ENCODE data around the gene DDX10.
"Not testable (repeated sequence)": the region's sequence is repeated elsewhere in the genome, so short reads cannot be mapped to it uniquely, and the experiment has no call there.

Gene DDX10

DNA sequence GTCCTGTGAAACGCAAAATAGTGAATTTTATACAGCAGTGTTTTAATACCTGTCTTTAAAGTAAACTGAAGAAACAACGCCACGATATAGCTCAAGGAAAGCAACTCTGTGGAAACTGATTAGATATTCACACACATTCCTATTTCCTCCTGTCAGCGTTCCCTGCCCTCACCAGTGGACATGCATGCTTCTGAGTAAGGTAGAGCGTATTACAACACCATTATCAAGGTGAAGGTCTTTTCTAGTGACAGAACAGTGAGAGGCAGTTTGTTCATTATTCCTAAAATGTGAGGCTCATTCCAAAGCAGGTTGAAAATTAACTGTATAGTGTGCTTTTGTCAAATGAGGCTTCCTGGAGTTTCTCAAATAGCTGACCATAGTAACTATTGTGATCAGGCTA, 153.1 kb downstream of the DDX10 start:
- DNase-seq (ENCODE audit: low read depth in 3 of 3, low spot score in 1 of 3) = no peak

DNA sequence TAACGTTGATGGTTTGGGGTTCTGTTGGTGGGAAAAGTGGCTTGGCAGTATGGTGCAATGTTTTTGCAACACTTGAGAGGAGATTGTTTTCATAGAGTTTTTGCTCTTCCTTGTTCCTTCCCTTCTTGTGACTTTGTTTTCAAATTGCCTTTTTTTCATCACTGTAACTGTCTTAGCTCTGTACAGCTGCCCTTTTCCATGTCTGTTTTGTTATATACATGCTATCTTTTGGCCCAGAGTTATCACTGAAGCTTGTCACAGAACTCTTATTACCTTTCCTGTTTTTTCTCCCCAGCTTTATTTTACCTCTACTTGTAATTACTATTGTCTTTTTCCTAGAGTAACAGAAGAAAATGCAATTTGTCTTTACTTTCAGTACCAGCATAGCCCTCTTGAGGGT, 154.1 kb downstream of the DDX10 start:
- no peak for DNase-seq (ENCODE audit: low read depth in 3 of 3, low spot score in 1 of 3)

DNA sequence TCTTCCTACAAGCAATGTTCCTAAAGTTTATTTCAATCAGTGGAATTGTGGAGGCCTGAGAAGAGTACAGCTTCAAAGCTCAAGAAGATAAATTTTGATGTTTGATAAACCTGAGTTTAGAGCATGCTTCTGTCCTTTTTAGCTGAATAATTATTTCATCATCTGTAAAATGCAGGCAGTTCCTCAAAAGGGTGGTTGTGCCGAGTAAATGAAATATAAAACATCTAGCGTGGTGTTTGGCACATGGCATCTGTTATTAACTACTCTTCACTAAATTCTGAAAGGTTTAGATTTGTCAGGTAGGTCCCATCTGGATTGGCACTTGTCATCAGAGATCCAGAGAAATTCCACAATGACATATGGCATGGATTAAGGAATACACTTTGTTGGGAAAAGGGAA, 155.1 kb downstream of the DDX10 start:
- no peak for DNase-seq (ENCODE audit: low read depth in 3 of 3, low spot score in 1 of 3)

DNA sequence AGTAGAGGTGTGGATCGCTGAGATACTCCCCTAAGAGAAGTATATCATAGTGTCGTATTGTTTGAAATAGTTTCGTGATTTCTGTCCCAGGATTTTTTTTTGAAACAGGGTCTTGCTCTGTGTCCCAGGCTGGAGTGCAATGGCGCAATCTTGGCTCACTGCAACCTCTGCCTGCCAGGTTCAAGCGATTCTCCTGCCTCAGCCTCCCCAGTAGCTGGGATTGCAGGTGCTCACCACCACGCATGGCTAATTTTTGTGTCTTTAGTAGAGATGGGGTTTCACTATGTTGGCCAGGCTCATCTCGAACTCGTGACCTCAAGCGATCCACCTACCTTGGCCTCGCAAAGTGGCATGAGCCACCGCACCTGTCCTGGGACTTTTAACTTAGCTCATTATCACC, 159.1 kb downstream of the DDX10 start:
- not testable (repeated sequence) for DNase-seq (ENCODE audit: low read depth in 3 of 3, low spot score in 1 of 3)

DNA sequence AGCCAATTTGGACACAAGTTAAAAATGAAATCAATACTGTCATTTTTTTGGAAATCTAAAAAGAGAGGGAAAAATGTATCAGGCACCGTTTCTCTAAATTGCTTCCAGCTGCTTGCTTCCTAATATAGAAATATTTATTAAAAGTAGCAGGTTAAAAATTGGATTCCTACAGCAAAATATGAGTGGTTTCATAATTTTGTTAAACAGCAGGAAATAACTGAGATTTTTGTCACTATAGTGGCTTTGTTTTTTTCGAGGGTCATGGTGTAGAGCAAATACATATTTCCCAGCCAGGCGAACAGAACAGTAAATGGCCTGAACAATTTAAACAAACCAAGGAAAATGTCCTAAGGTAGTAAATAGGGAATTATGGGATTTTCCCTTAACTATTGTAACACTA, 159.7 kb downstream of the DDX10 start:
- DNase-seq (ENCODE audit: low read depth in 3 of 3, low spot score in 1 of 3) = no peak

DNA sequence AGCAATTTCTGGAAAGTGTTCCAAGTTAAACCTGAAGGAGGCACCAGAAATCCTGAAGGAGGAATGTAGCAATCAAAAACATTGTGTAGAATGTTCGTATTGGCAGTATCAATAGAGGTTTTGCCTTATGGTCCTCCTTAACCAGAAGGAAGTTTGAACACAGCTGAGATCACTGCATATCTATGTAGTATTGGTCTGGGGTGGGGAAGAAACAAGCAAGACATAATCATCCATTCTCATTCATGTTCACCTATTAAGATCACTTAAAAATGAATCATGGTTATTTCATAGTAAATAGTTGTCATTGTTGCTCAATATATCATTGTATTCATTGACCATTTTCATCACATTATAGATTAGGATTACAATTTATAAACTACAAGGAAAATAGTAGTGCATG, 160.5 kb downstream of the DDX10 start:
- no peak for DNase-seq (ENCODE audit: low read depth in 3 of 3, low spot score in 1 of 3)

DNA sequence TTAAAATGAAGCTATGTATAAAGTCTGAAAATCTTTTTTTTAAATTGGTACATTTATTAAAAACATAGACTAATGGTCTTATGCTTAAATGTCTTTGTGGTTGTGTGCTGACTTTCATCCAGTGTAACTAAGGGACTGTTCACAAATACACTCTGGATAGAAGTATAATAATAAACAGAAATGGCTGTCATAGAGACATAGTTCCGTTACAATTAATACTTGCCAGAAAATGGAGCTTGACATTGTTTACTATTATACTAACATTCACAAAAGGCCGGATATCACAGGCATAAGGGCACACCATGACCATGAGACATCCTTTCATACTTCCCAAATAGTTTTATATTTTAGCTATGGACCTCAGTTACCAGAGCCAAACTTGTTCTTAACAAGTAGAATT, 161.3 kb downstream of the DDX10 start:
- no peak for DNase-seq (ENCODE audit: low read depth in 3 of 3, low spot score in 1 of 3)

DNA sequence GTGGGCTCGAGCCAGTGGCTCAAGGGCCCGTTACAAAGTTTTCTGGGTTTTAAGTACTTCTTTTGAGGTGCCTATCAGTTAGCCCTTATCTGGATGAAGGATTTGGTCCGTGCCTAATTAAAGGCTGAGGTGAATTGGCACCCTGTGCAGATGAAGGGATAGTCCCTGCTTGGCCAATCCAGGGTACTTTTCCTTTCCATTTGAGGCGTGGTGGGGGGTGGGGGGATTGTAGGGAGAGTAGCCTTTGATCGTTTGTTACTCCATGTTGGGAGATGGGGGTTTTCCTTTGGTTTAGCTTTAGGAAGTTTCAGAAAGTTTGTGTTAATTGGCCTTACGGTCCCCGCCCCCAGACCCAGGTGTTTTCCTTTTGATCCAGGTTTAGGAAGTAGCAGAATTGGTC, 170.8 kb downstream of the DDX10 start:
- DNase-seq (ENCODE audit: low read depth in 3 of 3, low spot score in 1 of 3) = no peak

DNA sequence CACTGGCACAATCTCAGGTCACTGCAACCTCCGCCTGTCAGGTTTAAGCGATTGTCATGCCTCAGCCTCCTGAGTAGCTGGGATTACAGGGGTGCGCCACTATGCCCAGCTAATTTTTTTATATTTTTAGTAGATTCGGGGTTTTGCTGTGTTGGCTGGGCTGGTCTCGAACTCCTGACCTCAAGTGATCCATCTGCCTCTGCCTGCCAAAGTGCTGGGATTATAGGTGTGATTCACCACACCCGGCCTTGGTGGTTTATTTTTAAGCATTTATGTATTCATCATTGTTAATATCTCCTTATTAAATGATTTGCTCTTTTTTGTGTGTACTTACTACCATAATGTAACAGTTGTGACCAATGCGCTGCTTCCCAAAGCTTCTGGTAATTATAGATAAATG, 171.7 kb downstream of the DDX10 start:
- DNase-seq (ENCODE audit: low read depth in 3 of 3, low spot score in 1 of 3) = no peak

DNA sequence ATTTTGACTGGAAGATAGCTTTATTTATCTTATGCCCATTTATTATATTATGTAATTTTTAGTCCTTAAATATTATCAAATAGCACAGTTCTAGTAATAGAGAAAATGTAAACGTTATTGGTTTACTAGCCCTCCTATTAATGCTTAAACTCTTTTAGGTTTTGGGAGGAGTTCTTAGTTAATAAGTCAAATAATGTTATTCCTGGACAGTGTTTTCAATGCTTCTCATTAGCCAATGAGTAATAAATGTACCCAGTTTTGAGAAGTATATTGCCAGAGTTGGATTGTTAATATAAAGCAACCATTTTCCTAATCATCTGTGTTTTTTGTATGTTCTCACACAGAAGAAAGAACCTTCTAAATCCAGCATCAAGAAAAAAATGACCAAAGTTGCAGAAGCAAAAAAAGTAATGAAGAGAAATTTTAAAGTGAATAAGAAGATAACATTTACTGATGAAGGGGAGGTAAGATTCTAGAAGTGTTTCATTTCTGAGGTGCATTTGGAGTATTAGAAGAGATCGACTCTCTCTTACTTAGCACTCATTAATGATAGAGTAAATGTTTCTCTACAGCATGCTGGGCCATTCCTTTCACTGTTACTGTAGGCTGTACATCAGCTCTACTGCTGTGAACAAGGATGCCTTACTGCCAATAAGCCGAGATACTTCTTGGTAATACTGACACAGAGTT, 173.4 kb downstream of the DDX10 start:
- DNase-seq (ENCODE audit: low read depth in 3 of 3, low spot score in 1 of 3) = no peak

DNA sequence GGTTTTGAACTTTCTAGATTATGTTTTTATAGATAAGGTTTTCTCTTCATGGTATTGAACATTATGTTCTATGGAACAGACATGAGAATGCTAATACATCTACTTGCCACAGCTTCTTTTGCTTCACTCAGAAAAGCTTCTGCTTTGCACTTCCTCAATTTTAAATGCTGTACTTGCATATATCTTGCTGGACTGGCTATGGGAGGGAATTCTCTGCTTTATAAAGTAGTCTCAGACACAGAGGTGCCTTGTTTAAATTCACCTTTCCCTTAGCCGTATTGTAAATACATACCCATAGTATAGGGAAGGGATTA, 173.9 kb downstream of the DDX10 start:
- no peak for DNase-seq (ENCODE audit: low read depth in 3 of 3, low spot score in 1 of 3)

DNA sequence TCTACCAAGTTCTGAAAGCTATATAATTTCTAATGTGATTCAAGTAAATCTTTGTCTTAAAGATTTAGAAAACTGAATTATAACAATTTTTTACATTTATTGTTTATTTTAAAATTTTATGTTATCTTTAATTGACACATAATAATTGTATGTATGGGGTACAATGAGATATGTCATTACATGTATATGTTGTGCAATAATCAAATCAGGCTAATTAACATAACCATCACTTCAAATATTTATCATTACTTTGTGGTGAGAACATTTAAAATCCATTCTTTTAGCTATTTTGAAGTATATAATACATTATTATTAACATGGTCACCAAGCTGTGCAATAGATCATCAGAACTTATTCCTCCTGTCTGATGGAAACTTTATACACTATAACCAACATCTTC, 181.1 kb downstream of the DDX10 start:
- no peak for DNase-seq (ENCODE audit: low read depth in 3 of 3, low spot score in 1 of 3)

DNA sequence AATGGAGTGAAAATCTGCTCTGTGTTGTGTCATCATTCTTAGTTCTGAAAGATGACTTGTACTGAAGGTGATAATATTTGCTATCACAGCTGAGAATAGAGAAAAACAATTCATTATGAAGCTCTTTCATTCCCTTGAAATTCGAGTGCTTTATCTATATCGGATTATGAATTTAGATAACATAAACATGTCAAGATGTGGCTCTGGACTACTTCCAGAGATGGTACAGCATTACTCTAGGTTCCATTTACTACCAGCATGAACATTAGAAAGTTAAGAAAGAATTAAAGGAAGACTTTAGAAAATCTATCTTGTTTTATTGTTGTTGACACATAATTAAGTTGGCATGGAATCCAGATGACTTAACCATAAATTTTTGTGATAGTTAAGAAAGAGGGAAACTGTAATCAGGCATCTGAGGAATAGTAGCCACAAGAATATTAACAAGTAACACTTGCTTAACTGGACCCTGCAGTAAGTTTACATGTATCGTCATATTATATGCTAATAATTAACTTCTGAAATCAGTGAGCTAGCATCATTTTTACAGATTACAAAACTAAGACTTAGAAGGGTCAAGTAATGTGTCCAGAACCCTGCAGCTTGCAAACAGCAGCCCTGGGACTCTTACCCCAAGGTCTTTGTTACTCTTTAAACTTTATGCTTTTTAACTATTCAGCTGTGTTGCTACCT, 182.6 kb downstream of the DDX10 start:
- DNase-seq (ENCODE audit: low read depth in 3 of 3, low spot score in 1 of 3) = no peak

DNA sequence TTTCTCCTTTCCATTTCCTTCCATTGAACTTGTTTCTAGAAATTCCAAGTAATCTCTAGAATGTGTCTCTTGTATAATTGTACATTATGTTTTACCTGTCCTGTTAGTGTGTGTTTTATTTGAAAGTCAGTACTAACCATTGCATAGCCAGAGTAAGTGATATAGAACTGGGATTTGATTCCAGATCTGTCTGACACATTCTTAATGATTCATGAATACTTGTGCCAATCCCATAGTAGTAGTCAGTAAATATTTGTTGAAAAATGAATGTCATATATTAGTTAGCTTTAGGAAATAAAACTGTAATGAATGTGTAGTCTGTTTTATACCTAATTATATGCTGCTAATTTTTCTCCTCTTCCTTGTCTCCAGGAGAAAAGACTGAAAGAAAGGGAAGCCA, 186.9 kb downstream of the DDX10 start:
- DNase-seq (ENCODE audit: low read depth in 3 of 3, low spot score in 1 of 3) = no peak

DNA sequence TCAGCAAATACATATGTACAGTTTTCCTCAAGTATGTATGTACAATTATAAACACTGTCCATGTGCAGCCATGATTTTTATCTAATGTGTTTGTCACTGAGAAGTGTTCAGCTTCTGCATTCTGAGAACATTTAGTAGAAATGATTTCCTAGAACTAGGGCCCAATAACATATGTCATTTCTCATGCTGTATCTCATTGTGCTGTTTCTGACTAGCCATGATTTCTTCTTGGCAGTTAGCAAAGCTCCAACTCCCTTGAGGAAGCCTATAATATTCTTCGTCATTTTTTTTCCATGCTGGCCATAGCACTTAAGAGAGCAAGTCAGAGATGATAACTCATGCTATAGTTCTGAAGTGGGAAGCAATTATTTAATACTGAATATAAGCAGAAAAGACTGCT, 187.8 kb downstream of the DDX10 start:
- no peak for DNase-seq (ENCODE audit: low read depth in 3 of 3, low spot score in 1 of 3)

DNA sequence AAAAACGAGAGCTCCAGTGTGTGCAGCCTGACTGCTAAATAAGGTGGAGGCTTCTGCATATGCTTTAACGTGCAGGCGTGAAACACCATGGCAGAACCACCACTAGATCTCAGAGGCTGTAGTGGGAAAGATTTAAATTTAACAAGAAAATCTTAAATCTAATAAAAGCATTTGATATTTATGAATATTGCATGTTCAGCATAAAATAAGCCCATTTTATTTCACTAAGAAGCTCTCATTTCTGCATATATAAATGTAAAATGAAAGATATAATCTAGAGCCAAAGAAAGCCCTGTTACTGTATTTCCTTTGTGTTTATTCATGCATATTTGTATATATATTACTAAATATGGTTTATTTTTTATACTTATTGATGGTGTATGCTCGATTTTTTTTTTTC, 188.3 kb downstream of the DDX10 start:
- no peak for DNase-seq (ENCODE audit: low read depth in 3 of 3, low spot score in 1 of 3)

DNA sequence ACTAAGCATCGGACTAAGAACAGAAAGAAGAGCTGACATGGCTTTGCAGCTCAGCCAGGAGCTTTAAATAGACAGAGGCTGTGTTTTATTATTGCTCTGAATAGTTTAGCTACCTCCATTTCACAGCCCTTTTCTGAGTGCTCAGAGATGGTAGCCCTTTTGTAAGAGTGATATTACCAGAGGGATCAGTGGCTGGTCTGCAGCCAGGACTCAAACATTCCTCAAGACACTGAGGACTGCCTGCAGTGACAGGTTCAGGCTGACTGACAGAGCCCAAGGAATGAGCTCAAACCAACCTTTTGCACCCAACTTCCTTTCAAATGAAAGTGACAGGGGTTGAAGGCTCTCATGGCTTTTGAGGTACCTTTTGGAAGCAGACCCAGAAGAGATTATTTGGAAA, 189.0 kb downstream of the DDX10 start:
- no peak for DNase-seq (ENCODE audit: low read depth in 3 of 3, low spot score in 1 of 3)

DNA sequence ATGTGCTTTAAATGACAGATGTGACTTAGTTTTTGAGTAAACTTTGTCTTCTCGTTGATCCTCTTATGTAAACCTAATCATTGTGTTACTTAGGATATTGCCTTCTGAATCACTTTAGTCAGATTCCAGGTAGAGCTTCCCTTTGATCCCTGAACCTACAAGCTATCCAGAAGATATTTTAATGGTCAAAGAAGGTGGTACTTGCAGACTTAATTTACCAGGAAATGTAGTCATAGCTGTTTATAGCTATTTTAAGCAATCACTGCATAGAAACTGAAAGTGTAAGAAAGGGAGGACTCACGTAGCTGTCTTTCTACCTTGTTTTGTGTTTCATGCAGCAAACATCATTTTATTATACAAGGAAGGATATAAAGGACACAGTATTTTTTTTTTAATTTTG, 189.5 kb downstream of the DDX10 start:
- no peak for DNase-seq (ENCODE audit: low read depth in 3 of 3, low spot score in 1 of 3)

DNA sequence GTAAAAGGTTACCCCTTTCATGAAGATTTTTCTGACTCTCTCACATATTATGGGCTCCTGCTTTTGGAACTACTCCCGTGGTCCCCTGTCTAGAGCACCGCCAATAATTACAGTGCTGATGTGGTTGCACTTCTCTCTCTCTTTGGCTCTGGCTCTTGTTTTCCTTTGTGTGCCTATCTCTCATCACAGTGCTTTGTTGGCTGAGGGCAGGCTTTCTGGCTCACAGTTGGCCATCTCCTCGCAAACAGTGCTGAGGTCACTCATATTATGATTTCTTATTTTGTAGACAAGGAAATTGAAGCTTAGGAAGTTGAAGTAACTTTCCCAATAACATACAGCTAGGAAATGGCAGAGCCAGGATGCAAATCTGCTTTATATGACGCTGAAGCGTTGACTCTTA, 192.5 kb downstream of the DDX10 start:
- no peak for DNase-seq (ENCODE audit: low read depth in 3 of 3, low spot score in 1 of 3)

DNA sequence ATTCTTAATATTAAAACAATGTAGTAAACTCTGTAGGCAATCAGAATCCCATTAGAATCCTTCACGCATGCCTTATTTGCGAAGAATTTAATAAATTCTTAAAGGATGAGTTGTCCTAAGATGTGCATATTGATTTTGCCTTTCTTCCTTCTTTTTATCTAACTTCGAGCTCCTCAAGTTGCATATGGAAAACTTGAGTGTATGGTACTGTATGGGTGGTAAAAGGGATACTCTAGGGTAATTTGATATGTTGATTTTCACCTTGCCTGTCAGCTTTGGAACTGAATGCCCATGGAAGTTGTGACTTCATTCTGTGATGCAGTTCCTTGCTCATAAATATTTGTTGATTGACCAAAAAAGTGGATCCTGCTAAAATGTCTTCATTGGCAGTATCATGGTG, 193.8 kb downstream of the DDX10 start:
- DNase-seq (ENCODE audit: low read depth in 3 of 3, low spot score in 1 of 3) = no peak

DNA sequence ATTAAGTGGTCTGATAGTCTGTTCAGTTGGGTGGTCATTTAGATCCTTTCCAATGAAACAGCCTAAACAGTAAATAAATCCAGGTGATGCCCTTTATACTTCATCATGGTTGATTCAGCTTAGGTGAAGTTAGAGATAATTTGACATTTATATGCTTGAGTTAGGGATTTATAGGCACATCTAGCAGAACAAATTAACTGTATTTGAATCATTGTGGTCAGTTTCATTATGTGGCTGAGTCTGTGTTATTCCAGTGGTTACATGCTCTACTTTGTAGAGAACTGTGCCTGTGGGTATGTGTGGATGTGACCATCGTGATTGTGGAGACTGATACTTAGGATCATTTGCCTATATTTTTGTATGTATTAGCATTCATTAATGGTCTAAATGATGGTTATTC, 194.6 kb downstream of the DDX10 start:
- no peak for DNase-seq (ENCODE audit: low read depth in 3 of 3, low spot score in 1 of 3)

DNA sequence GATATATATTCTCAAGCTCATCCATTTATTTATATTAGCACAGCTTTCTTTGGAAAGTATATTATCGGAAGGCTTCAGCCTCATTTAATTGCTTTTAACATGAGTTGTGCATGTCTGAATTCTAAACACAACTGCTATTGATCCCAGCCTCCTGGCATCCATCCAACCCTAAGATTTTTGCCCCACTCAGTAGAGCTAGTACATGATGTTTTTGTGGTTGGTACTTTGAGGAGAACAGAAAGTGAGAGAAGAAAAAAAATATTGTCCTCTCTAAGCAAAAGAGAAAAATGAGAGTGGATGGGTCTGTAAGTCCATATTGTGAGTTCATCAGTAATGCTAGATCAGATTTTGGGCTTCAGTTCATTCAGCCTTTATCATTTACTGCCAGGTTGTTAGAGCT, 198.7 kb downstream of the DDX10 start:
- DNase-seq (ENCODE audit: low read depth in 3 of 3, low spot score in 1 of 3) = no peak

DNA sequence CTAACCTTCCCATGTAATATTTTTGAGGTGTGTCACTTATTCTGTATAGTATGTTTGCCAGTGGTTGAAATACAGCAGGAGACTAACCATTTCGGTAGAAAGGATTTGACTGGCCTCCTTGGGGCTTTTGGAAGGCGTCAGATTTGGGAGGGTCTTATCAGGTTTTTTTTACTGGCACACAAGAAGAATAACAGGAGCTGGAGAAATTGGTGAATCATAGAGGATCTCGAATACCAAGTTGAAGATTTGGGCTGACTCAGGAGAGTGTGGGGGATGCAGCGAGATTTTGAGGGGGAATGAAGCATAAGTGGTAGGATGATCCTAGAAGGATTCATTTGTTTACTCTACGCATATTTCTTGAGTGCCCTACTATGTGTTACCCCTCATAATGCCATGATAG, 200.5 kb downstream of the DDX10 start:
- no peak for DNase-seq (ENCODE audit: low read depth in 3 of 3, low spot score in 1 of 3)
